SK-N-SH treated with all-trans-retinoic acid at 6 μM for 48 hours (cell line): ENCODE data around the gene PKN2.

ENCODE experiments used
- ATAC-seq: fragments of 200-7000 bp; cut with Tn5 transposase; 3 replicates; pipeline ENCODE4 v1.9.1; 2020; ENCODE audit warnings: mild to moderate bottlenecking, moderate library complexity
- ARNTL ChIP-seq: fragments of 450-650 bp; formaldehyde crosslinking; IDR thresholded peaks from 2 replicates; pipeline ENCODE4 v1.5.0; 2020; ENCODE audit warnings: low read depth, mild to moderate bottlenecking, moderate library complexity, borderline replicate concordance
- CSDC2 ChIP-seq: fragments of 250-450 bp; sonication (Bioruptor Pico); IDR thresholded peaks from 2 replicates; pipeline ENCODE4 v1.5.0; 2020; ENCODE audit warnings: mild to moderate bottlenecking, moderate library complexity
- GLIS3 ChIP-seq: fragments of 250-450 bp; sonication (Bioruptor Pico); IDR thresholded peaks from 2 replicates; pipeline ENCODE4 v1.5.0; 2020; ENCODE audit warnings: mild to moderate bottlenecking, moderate library complexity
- ISL1 ChIP-seq: fragments of 250-450 bp; sonication (Bioruptor Pico); IDR thresholded peaks from 2 replicates; pipeline ENCODE4 v2.1.2; 2022; ENCODE audit warnings: mild to moderate bottlenecking, moderate library complexity
- OSR1 ChIP-seq: fragments of 250-450 bp; sonication (Bioruptor Pico); IDR thresholded peaks from 2 replicates; pipeline ENCODE4 v1.8.0; 2022; ENCODE audit warnings: moderate library complexity, mild to moderate bottlenecking, inconsistent platforms
- PPARA ChIP-seq: fragments of 250-450 bp; sonication (Bioruptor Pico); IDR thresholded peaks from 2 replicates; pipeline ENCODE4 v1.5.0; 2020; ENCODE audit warnings: mild to moderate bottlenecking, borderline replicate concordance
- SNAI2 ChIP-seq: fragments of 250-450 bp; sonication (Bioruptor Pico); IDR thresholded peaks from 2 replicates; pipeline ENCODE4 v1.5.0; 2020; ENCODE audit warnings: mild to moderate bottlenecking, moderate library complexity
- TCF4 ChIP-seq: fragments of 250-450 bp; sonication (Bioruptor Pico); IDR thresholded peaks from 2 replicates; pipeline ENCODE4 v1.8.0; 2021; ENCODE audit warnings: mild to moderate bottlenecking, moderate library complexity, borderline replicate concordance
- TOX ChIP-seq: fragments of 250-450 bp; sonication (Bioruptor Pico); IDR thresholded peaks from 2 replicates; pipeline ENCODE4 v1.8.0; 2021; ENCODE audit warnings: mild to moderate bottlenecking, moderate library complexity, borderline replicate concordance
- ZC3H10 ChIP-seq: fragments of 250-450 bp; sonication (Bioruptor Pico); IDR thresholded peaks from 2 replicates; pipeline ENCODE4 v1.5.1; 2021; ENCODE audit warnings: mild to moderate bottlenecking, moderate library complexity
- ZFP3 ChIP-seq: fragments of 250-450 bp; sonication (Bioruptor Pico); IDR thresholded peaks from 2 replicates; pipeline ENCODE4 v1.5.0; 2020; ENCODE audit warnings: mild to moderate bottlenecking, moderate library complexity
- ZNF565 ChIP-seq: fragments of 450-650 bp; formaldehyde crosslinking; conservative IDR thresholded peaks from 2 replicates; pipeline ENCODE4 v1.5.0; 2020; ENCODE audit warnings: low read depth, mild to moderate bottlenecking, moderate library complexity
- ZNF70 ChIP-seq: fragments of 450-650 bp; formaldehyde crosslinking; IDR thresholded peaks from 2 replicates; pipeline ENCODE4 v1.5.0; 2020; ENCODE audit warnings: mild to moderate bottlenecking, moderate library complexity
- TF ChIP-seq, protein P1 (sequence below): fragments of 250-450 bp; sonication (Bioruptor Pico); IDR thresholded peaks from 2 replicates; pipeline ENCODE4 v1.5.0; 2020; ENCODE audit warnings: mild to moderate bottlenecking, moderate library complexity
- TF ChIP-seq, protein P2 (sequence below): fragments of 250-450 bp; sonication (Bioruptor Pico); IDR thresholded peaks from 2 replicates; pipeline ENCODE4 v1.8.0; 2021; ENCODE audit warnings: low read depth, mild to moderate bottlenecking, moderate library complexity, borderline replicate concordance
- TF ChIP-seq, protein P3 (sequence below): fragments of 250-450 bp; sonication (Bioruptor Pico); IDR thresholded peaks from 2 replicates; pipeline ENCODE4 v1.8.0; 2020; ENCODE audit warnings: mild to moderate bottlenecking, moderate library complexity, borderline replicate concordance
- TF ChIP-seq, protein P4 (sequence below): fragments of 250-450 bp; sonication (Bioruptor Pico); IDR thresholded peaks from 2 replicates; pipeline ENCODE4 v1.5.1; 2021; ENCODE audit warnings: mild to moderate bottlenecking, moderate library complexity

Gene PKN2

DNA sequence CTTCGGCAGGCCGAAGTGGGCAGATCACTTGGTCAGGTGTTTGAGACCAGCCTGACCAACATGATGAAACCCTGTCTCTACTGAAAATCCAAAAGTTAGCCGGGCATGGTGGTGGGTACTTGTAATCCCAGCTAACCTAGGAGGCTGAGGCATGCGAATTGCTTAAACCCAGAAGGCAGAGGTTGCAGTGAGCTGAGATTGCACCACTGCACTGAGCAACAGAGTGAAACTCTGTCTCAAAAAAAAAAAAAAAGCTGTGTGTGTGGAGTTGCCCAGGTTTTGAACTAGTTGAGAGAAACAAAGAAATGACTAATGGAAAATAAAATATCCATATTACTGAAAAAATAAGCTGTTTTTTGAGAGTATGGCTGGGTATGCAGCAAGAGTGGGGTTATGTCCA is 107.1 kb downstream of the PKN2 start:
- TF ChIP-seq SNAI2 (CRISPR knock-in tag) (no peak), PPARA (no peak), GLIS3 (no peak), ZNF70 (CRISPR knock-in tag) (no peak)
- TF ChIP-seq, protein P1, sequence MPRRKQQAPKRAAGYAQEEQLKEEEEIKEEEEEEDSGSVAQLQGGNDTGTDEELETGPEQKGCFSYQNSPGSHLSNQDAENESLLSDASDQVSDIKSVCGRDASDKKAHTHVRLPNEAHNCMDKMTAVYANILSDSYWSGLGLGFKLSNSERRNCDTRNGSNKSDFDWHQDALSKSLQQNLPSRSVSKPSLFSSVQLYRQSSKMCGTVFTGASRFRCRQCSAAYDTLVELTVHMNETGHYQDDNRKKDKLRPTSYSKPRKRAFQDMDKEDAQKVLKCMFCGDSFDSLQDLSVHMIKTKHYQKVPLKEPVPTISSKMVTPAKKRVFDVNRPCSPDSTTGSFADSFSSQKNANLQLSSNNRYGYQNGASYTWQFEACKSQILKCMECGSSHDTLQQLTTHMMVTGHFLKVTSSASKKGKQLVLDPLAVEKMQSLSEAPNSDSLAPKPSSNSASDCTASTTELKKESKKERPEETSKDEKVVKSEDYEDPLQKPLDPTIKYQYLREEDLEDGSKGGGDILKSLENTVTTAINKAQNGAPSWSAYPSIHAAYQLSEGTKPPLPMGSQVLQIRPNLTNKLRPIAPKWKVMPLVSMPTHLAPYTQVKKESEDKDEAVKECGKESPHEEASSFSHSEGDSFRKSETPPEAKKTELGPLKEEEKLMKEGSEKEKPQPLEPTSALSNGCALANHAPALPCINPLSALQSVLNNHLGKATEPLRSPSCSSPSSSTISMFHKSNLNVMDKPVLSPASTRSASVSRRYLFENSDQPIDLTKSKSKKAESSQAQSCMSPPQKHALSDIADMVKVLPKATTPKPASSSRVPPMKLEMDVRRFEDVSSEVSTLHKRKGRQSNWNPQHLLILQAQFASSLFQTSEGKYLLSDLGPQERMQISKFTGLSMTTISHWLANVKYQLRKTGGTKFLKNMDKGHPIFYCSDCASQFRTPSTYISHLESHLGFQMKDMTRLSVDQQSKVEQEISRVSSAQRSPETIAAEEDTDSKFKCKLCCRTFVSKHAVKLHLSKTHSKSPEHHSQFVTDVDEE (CRISPR knock-in tag), result no peak
- TF ChIP-seq, protein P2, sequence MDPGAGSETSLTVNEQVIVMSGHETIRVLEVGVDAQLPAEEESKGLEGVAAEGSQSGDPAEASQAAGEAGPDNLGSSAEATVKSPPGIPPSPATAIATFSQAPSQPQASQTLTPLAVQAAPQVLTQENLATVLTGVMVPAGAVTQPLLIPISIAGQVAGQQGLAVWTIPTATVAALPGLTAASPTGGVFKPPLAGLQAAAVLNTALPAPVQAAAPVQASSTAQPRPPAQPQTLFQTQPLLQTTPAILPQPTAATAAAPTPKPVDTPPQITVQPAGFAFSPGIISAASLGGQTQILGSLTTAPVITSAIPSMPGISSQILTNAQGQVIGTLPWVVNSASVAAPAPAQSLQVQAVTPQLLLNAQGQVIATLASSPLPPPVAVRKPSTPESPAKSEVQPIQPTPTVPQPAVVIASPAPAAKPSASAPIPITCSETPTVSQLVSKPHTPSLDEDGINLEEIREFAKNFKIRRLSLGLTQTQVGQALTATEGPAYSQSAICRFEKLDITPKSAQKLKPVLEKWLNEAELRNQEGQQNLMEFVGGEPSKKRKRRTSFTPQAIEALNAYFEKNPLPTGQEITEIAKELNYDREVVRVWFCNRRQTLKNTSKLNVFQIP (CRISPR knock-in tag), result no peak
- no peak for ATAC-seq

DNA sequence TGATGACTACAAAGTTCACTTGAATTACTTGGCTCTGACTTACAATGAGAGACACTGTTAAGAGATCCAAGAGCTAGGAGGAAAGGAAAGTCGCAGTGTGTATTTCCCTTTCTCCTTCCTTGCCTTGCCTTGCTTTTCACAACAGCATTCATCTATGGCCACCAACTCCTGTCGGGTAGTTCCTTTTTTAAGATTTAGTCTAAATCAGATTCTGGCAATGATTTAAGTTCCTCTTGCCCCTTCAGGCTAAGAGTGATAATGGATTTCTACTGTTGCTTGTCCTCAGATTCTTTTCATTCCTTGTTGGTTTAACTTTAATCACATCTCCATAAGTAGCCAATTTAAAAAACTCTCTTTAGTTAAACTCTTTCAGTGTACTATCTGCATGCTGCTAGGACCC is 115.4 kb downstream of the PKN2 start:
- no peak for ATAC-seq
- TF ChIP-seq ZC3H10 (CRISPR knock-in tag) (no peak), ISL1 (CRISPR knock-in tag) (no peak), PPARA (no peak), OSR1 (CRISPR knock-in tag) (no peak), ZNF70 (CRISPR knock-in tag) (no peak), ZNF565 (CRISPR knock-in tag) (no peak), SNAI2 (CRISPR knock-in tag) (no peak), ARNTL (CRISPR knock-in tag) (no peak), TOX (CRISPR knock-in tag) (no peak), ZFP3 (CRISPR knock-in tag) (no peak), GLIS3 (no peak)
- TF ChIP-seq, protein P3, sequence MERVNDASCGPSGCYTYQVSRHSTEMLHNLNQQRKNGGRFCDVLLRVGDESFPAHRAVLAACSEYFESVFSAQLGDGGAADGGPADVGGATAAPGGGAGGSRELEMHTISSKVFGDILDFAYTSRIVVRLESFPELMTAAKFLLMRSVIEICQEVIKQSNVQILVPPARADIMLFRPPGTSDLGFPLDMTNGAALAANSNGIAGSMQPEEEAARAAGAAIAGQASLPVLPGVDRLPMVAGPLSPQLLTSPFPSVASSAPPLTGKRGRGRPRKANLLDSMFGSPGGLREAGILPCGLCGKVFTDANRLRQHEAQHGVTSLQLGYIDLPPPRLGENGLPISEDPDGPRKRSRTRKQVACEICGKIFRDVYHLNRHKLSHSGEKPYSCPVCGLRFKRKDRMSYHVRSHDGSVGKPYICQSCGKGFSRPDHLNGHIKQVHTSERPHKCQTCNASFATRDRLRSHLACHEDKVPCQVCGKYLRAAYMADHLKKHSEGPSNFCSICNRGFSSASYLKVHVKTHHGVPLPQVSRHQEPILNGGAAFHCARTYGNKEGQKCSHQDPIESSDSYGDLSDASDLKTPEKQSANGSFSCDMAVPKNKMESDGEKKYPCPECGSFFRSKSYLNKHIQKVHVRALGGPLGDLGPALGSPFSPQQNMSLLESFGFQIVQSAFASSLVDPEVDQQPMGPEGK (CRISPR knock-in tag), result no peak
- TF ChIP-seq, protein P4, sequence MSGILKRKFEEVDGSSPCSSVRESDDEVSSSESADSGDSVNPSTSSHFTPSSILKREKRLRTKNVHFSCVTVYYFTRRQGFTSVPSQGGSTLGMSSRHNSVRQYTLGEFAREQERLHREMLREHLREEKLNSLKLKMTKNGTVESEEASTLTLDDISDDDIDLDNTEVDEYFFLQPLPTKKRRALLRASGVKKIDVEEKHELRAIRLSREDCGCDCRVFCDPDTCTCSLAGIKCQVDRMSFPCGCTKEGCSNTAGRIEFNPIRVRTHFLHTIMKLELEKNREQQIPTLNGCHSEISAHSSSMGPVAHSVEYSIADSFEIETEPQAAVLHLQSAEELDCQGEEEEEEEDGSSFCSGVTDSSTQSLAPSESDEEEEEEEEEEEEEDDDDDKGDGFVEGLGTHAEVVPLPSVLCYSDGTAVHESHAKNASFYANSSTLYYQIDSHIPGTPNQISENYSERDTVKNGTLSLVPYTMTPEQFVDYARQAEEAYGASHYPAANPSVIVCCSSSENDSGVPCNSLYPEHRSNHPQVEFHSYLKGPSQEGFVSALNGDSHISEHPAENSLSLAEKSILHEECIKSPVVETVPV (CRISPR knock-in tag), result no peak
- TF ChIP-seq, protein P2 (CRISPR knock-in tag), result no peak

DNA sequence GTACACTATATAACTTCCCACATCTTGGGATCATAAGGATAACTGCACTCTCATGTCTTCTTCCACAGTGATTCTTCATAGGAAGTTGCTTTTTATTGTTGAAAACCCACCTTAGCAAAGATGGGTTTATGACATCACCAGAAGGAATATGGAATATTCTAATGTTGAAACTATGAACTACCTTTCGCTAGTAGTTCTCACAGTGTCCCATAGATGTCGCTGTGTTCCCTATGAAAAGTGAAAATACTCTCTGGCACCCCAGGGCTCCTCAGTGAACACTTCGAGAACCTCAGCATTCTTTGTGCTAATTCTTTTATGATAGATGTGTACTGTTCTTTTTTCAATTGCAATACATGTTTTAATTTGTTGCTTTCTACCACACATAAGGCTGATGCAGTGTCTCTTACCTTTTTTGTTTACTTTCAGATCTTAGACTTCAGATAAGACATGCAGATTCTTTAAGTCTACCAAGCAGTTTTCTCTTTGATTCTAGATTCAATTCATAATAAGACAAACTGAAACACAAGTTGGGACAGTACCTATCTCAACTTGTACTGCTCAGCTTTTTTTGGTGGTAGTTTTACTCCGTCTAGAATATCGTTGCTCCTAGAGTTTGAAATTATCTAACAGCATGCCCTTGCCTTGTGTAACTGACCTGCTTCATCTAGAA is 116.4 kb downstream of the PKN2 start:
- peak; percentile 44; the same call in 2 of the 3 replicates for ATAC-seq
- no peak for TF ChIP-seq ZFP3 (CRISPR knock-in tag)
- TF ChIP-seq ARNTL (CRISPR knock-in tag), result no peak
- TF ChIP-seq, protein P3 (CRISPR knock-in tag), result no peak
- TF ChIP-seq CSDC2 (CRISPR knock-in tag), result no peak
- no peak for TF ChIP-seq TCF4 (CRISPR knock-in tag)
- TF ChIP-seq, protein P1 (CRISPR knock-in tag), result no peak
- TF ChIP-seq, protein P2 (CRISPR knock-in tag), result no peak
- TF ChIP-seq PPARA, result no peak
